Stromal cell of bone marrow (primary cell): ENCODE results near the gene PRUNE2.

Experiments
- DNase-seq: peaks from one replicate; pipeline ENCODE4 v3.0.0-alpha.2; 2012; ENCODE audit warnings: low read depth

PRUNE2 gene

DNA sequence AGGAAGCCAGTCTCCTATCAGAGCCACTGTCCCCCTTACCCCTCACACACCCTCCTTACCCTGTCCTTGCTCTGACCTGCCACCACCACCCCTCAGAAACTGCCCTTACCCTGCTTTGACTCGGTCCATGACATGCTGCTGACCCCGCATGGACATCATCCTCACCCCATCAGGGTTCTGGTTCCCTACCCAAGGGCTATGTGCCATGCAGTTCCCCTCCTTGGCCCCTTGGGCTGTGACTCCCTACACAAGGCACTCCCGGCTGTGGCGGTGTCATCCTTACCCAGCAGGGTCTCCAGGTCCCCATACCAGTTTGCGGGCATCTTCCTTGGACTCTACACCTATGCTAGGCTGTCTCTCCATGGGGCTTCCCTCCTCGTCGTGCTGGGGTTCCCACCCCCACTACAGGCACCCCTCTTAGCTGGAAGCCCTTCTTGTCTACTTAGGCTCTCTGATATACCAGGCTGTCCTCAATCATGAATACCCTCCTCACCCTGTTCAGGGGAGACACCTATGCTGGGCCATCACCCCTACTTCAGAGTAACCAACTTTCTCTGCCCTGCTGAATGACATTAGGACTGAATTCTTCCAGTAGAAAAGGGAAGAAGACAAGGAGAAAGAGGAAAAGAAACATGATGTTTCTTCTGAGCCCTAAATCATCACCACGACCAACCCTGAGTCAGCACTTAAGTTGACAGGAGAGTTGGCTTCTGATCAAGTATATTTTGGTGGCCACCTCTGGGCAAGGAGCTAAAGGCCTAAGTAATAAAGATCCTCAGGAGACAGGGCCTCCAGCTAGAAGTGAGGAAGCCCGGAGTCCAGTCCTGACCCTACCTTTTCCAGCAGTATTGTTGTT, 331.8 kb downstream of the PRUNE2 start:
- no peak for DNase-seq

DNA sequence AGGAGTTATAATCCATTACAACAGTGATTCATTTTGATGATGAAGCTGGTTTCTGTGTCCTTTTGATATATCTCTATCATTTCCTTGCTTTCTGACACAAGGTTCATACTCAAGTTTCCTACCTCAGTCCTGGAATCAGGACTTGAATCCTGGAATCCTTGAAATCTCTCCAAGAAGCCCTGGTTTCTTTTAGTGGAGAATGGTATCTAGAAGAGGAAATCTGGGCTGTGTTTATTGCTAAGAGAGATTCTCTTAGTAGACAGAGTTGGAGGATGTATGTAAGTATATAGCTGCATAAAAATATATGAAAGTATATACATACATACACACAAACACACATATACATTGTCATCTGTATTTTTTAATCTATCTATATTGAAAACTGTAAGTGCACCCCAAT, 332.5 kb downstream of the PRUNE2 start:
- DNase-seq: no peak

DNA sequence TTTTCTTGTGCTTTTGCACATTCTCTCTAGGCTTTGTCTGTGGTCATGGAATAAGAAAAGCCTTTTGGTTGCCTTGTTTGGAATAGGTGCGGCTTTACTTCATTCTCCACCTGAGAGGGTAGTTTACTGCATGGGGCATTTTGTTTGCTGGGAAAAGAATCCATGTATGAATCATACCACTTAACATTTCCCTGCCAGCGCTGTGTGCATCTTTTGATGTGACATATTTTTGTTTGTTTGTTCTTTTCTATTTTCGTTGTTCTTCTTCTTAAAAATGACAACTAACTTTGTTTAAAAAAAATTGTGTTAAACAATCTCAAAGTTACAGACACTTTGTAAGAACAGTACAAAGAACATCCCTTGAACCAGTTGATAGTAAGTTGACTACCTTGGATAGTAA, 333.8 kb downstream of the PRUNE2 start:
- no peak for DNase-seq

DNA sequence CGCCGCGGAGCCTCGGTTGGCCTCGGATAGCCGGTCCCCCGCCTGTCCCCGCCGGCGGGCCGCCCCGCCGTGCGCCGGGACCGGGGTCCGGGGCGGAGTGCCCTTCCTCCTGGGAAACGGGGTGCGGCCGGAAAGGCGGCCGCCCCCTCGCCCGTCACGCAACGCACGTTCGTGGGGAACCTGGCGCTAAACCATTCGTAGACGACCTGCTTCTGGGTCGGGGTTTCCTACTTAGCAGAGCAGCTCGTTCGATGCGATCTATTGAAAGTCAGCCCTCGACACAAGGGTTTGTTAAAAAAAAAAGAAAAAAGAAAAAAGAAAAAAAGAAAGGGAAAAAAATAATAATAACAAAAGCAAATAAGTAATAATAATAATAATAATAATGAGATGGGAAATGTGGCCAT, 334.2 kb downstream of the PRUNE2 start:
- DNase-seq: no peak

DNA sequence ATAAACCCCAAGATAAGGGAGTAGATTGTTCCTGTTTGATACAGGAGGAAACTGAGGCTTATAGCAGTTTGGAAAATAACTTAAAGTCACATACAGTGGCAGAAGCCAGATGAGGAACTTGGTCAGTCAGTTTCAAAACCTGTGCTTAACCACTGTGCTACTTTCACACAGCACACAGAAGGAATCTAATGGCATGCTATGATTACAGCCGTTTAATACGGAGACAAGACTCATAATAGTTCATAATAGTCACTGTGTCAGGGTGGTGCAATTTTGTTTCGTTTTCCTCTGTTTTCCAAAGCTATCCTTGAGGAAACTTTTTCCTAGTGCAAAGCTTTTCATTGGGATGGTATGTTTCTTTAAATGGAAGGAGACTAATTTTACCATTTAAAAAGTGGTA, 334.6 kb downstream of the PRUNE2 start:
- DNase-seq: no peak

DNA sequence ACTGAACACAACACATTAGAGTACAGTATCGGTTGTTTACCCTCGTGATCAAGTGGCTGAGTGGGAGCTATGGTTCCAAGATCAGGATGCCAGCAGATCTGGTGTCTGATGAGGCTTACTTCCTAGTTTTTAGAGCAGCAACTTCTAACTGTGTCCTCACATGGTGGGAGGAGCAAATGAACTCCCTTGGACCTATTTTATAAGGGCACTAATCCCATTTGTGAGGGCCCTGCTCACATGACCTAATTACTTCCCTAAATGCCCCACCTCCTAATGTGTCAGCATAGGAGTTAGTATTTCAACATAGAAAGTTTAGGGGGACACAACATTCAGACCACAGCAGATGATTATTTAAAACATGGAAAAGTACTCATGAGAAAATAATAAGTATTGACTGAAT, 335.1 kb downstream of the PRUNE2 start:
- no peak for DNase-seq

DNA sequence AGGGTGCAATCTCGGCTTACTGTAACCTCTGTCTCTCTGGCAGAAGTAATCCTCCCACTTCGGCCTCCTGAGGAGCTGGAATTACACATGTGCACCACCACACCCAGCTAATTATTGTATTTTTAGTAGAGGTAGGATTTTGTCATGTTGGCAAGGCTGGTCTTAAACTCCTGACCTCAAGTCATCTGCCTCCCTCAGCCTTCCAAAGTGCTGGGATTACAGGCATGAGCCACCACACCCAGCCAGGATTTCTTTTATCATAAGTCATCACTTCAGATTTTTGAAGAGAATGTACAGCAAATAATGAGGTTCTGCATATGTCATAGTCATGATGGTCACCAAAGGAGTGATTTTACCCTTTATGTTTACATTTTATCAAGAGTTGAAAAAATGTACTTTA, 338.8 kb downstream of the PRUNE2 start:
- no peak for DNase-seq

DNA sequence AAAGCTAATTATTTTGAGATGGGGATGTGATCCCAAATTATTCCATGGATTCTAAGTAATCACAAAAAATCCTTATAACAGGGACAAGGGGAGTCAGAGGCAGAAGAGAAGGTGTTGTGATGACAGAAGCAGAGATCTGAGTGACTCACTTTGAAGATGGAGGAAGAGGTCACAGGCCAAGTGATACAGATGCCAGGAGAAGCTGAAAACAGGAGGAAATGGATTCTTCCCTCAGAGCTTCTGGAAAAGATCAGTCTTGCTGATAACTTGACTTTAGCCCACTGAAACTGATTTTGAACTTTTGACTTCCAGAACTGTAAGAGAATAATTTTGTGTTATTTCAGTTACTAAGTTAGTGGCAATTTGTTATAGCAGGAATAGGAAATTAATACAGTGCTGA, 341.6 kb downstream of the PRUNE2 start:
- no peak for DNase-seq

DNA sequence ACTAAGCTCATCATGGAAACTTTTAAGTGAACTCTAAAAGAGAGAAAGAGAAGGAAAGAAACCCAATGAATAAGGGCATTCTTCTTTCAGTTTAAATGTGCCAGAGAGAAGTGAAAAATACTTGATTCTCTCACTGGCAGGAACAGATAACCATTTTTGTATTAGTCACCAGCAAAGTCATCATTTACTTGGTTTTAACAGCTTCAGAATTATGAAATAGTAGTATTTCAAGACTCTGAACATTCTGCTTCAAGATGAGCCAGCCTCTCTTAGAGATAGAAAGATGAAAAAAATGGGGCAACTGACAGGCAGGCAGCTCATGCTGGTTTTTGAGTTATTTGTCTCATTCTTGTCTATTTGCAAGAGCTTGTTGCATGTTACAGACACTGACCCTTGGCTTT, 343.4 kb downstream of the PRUNE2 start:
- peak; percentile 71 for DNase-seq

DNA sequence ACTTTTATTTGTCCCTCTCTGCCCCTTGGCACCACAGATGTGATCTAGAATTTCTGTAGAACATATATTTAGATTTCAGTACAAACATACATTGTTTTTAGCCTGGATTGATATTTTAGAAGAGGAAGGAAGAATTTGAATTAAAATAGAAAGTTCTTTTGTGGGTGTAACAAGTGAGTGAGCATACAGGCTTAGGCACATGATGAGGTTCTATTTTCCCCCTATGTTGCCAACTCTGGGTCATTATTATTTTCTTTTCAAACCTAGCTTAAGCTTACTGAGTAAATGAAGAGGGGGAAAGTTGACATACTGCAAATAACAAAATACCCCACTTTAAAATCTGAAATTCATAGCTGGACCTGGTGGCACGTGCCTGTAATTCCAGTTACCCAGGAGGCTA, 344.0 kb downstream of the PRUNE2 start:
- no peak for DNase-seq
